NCI-H2227 treated with DMSO at 0.1 percent for 48 hours (cell line): Measurements from ENCODE around the gene FGF14.

Source experiments
- DNase-seq: peaks from one replicate; lab custom pipeline; 2025; lab: John Stamatoyannopoulos, UW

Gene FGF14

GRCh38 chr13:102250448-102250847 lies 151.4 kb downstream of the FGF14 start:
- no peak for DNase-seq

GRCh38 chr13:102244607-102245227 lies 157.1 kb downstream of the FGF14 start:
- DNase-seq, result no peak

GRCh38 chr13:102240110-102240509 lies 161.7 kb downstream of the FGF14 start:
- no peak for DNase-seq

- no peak for DNase-seq
Observed at GRCh38 chr13:102237230-102237629, 164.6 kb downstream of the FGF14 start.

DNA sequence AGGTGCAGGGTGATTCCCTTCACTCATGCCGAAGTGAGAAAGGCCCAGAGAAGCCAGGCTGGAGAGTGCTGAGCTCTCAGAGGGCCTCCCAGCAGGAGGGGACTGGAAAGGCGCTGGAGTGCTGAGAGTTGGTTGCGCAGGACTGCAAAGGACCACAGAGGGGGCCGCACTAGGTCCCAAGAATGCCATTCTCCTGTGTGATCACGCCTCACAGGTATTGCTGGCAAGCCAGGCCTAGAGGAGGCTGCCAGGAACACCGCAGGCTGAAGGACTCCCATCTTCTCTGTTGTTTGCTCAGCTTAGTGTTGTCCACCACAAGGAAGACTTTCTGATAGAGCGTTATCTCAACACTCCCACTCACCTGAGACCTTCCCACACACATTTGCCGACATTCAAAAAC lies 165.0 kb downstream of the FGF14 start:
- no peak for DNase-seq

DNA sequence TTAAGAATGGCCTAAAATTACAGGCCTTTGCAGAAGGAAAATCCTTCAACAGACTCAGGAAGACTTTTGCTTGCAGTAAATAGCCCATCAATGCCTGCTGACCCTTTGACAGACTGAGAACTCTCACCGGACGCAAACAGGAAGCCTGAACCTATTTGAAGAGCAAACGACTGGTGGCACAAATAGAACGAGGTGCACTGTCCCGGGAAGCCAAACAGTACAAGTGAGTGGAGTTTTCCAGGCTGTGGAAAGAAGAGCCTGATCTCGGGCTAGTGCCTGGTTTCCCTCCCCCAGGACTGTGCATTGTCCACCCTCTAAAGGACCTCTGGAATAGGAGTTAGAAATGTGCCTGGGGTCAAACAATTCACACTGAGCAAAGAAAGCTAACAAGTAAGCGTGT lies 165.5 kb downstream of the FGF14 start:
- no peak for DNase-seq

GRCh38 chr13:102235689-102236088 lies 166.2 kb downstream of the FGF14 start:
- no peak for DNase-seq

- no peak for DNase-seq
Observed at GRCh38 chr13:102234618-102235017, 167.2 kb downstream of the FGF14 start.

DNA sequence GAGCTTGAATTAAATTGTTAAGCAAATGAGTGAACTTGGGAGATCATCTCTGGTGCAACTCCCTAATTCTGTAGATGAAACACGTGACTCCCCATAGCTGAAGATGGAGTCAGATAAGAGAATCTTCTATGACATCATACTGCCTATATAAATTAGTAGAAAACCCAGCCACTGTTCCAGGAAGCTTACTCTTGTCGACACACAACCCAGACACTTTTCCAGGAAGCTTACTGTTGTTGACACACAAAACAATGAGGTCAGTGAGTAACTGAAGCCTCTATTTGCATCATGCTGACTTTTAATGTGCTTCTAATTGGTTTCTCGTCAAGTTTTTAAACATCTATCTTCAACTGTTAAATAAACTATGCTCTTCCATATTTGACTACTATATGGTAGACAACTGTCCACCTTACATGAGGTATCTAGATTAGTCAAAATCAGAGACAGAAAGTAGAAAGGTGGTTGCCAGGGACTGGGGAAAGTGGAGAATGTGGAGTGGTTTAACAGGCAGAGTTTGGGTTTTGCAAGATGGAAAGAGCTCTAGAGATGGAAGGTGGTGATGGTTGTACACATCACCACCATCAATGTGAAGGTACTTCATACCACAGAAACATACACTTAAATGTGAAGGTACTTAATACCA lies 168.2 kb downstream of the FGF14 start:
- DNase-seq, result no peak

DNA sequence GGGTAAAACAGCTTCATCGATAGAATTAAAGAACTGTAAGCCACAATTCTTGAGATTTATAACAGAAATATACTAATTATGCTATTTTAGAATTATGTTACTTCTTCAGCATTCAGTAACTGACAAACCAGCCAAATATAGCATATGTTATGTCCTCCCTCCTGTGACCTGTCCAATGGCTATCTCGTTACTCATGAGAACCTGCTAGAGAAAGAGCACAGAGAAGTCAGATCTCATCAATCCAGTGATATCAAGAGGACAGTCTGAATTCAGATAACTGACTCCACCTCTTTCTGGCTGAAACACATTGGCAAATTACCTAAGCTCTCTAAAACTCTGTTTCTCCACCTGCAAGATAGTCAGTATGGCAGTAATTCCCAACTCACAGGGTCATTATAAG lies 170.4 kb downstream of the FGF14 start:
- DNase-seq, result no peak

- no peak for DNase-seq
Observed at GRCh38 chr13:102227741-102228140, 174.1 kb downstream of the FGF14 start.

DNA sequence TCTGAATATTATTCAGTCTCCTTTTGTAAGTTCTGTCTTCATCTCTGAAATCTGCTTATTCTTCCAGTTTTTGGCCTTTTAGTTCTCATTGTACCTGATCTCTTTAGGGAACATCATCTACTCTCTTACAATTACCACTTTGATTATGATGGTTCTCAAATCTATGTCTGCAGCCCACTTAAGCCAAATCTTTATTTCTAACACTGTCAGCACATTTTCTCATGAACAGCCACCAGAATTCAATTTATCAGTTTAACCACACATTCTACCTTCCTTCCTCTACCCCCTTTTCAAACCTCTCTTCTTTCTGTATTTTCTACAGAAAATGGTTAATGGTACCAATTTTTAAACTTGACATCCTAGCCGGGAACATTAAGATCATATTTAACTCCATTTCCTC lies 175.3 kb downstream of the FGF14 start:
- no peak for DNase-seq

DNA sequence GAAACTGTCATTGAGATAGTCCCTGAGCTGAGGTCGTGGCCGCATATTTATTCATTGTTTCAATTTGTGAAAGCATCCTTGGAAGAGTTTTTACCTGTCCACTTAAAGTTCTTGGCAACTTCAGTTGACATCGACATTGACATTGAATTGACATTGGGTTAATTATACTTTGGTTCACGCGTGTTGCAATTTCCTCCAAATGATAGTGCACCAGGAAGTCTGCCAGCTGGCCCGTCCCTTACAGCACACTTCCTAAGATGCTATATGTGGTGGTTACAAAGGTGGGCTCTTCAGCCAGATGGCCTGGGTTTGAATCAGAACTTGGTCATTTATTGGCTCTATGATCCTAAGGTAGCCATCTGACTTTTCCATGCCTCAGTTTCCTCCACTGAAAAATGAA lies 176.0 kb downstream of the FGF14 start:
- DNase-seq, result no peak

DNA sequence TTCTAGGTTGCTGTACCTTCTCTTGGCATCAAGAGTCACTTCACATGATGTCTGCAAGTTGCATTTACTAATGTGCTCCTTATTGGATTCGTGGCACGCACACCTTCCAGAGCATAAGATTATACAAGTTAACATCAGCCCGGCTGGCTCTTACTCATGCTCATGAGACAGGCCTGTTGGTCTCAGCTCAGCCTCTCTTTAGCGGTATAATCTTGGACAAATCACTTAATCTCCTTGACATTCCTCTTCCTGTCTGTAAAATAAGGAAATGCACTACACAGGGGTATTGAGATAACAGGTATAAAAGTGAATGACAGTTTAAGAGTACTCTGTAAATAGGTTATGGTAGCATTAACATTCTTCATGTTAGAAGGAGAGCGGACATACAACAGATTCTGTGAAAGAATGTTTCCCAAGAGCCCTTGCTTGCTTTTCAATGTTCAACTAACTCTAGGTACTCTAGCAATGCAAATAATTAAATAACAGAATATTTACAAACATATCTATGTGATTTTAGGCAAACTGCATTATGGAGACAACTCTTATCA lies 181.1 kb downstream of the FGF14 start:
- DNase-seq, result no peak

DNA sequence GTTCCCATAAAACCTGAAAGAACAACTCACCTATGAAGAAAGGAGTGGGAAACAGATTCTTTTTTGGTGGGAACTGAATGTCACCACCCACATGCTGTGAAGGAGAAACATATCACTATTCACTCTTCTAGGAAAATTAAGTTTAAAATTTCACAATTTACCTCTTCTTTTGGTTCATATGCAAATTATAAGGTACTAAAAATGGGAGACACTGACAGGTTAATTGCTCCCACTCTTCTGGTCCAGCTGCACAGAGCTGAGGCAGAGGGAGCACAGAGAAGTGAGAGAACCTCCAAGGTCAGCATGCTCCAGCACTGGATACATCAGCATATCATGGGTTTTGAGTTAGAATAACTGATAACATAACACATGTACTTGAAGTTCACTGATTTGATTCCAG lies 186.9 kb downstream of the FGF14 start:
- no peak for DNase-seq

DNA sequence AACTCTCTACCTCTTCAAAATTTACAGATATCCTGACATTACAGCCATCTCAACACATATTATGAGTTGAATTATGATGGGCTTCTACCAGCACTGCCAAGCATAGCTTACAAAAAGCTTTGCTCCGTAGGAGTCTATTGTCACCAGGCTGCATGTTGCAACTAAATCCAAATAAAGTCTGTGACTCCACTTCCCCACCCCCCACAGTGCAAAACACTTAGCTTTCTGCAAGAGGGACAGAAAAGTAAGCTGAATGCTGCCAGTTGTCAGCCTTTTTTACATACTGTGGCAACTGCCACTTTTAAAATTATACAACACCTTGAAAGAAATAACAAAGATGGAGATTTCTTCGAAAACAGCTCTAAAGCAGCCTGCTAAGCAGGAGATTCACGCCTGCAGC lies 189.1 kb downstream of the FGF14 start:
- no peak for DNase-seq

GRCh38 chr13:102208347-102208746 lies 193.5 kb downstream of the FGF14 start:
- no peak for DNase-seq

DNA sequence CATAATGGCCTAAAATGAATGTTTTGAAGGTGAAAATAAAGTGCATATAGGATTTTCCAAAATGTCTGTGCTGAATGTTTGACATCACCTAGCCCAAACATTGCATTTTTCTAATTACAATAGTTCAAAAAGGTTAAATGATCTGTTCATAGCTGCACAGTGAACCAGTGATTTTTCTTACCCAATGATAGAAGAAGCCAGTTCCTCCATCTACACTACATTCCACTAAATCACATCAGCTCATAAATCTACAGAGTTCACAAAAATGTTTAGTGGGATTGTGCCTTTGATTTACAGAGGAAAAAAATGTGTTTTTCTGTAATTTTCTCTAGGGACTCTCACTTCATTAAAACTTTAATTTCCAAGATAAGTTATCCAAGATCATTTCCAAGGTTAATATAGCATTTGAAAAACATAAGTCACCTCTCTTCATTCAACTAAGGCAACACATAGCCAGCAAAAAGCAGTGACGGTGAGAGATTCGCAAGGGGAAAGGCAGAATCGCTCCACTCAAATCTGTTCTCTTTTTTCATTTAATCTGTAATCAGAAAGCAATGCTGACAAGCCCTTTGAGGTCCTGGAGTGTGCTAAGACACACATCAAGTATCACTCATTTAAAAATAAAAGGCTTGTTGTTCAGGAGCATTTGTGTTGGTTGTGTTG lies 194.0 kb downstream of the FGF14 start:
- DNase-seq, result no peak

- no peak for DNase-seq
Observed at GRCh38 chr13:102203718-102204117, 198.1 kb downstream of the FGF14 start.

DNA sequence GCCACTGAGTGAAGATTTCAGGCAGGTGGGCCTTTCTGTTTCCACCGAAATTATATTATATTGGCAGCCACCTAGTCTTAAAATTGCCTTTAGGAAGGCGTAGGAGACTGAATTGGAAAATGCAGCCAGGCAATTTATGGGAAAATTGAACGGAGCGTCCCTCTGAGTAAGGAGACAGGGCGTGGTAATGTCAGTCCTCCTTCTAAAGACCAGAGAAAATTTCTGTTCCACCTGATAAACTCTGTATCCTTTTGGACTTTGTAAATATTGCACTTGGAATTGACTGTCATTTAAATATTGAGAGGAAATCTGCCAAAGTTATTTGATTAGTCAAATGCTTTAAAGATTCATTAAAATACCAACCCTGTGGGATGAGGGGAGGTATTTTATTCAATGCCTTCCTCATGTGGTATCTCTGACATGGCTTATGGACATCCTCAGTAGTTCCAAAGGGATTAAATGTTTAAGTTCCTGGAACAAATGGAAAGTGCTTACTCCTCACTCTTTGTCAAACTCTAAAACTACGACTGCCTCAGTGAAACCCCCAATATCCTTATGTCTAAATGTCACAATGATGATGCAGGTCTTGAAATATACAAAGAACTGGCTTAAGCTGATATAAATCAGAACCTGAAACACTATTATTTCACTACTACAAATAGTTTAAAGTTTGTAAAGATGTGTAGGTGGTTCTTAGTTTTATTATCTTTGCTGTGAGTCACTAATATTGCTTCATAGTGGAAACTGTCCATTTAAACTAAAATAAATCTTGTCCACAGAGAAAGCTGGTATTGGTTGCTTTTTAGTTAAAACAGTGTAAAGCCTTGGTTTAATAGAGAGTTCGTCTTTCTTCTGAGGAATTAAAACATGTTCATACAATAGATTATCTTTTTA lies 203.2 kb downstream of the FGF14 start:
- no peak for DNase-seq

DNA sequence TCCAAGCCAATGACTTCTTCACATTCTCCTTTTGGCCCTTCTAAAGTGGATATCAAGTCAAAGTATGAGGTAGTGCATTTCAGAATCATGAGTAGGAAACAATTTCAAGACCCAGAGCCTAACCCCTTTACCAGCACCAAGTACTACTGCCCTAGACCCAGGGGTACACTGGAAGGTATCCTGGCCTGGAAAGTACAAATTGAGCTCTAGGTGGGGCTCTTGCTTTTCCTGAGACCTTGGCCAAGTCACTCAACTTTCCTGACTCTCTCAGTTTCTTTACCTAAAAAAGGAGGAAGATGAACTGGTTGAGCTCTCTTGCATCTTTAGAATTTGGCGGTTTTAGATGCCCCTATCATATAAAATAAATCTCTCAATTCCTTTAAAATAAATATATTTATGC lies 204.7 kb downstream of the FGF14 start:
- no peak for DNase-seq
